T-helper 1 cell treated with Interleukin-12 subunit alpha and Interleukin-12 subunit beta and Interleukin-4 antibody, amounts not matched to agents 30 μg/mL and 1 μg/mL, for 36 hours (primary cell): ENCODE measurements around the gene OVOL2.
"Not testable (repeated sequence)": the region's sequence is repeated elsewhere in the genome, so short reads cannot be mapped to it uniquely, and the experiment has no call there.

ENCODE experiments used
- H3K27ac Mint-ChIP-seq: one replicate; pipeline ENCODE4 v1.8.0; 2021; ENCODE audit warnings: mild to moderate bottlenecking, mixed read lengths
- H3K27me3 Mint-ChIP-seq: one replicate; pipeline ENCODE4 v1.8.0; 2021; ENCODE audit warnings: low read depth, mixed read lengths
- H3K36me3 Mint-ChIP-seq: one replicate; pipeline ENCODE4 v1.8.0; 2021; ENCODE audit warnings: low read depth, mixed read lengths
- H3K4me1 Mint-ChIP-seq: one replicate; pipeline ENCODE4 v1.8.0; 2021; ENCODE audit warnings: low read depth, mixed read lengths
- H3K4me3 Mint-ChIP-seq: one replicate; pipeline ENCODE4 v1.8.0; 2021; ENCODE audit warnings: mild to moderate bottlenecking, moderate library complexity, mixed read lengths
- H3K9me3 Mint-ChIP-seq: one replicate; pipeline ENCODE4 v1.8.0; 2021; ENCODE audit warnings: mixed read lengths

The OVOL2 gene

DNA sequence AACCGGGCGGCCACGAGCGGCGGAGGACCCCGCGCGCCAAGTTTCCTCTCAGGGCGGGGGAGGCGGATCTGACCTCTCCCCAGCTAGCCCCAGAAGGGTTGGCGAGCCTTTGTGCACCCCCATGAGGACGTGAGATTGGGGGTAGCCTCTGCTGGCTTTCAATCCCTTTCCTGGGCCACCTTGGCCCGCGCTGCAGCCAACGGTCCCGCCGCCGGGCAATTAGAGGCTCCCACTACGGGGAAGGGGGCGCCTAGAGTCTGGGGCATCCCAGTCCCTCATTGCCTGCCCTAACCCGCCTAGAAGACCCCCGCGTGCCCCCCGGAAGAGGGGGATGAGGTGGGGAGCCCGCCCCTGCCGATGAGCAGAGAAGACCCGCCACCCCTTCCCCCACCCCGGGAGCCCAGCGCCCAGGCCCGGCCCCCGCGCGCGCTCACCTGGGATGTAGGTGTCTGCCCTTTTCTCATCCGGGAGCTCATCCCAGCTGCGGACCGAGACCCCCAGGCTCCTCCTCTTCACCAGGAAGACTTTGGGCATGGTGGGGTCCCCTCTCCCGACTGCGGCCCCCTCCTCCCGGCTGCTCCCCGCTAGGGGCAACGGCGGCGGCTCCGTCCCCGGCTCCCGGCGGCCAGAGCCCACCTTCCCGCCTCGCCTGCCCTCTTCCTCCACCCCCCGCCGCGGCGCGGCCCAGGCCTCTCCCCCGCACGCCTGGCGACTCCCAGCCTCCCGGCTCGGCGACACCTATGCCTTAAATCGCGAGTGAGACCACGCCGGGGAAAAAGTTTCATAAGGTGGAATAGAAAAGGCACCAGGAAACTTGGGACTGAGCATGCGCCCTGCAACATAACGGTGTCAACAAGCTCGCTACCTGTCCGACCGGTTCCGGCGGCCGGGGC, at the start of gene OVOL2:
Gene OVOL2 (minus strand): TSS at position 816 of the 893 bp plus-strand sequence. CDS start 282 bp downstream, at position 534.
- H3K27me3 Mint-ChIP-seq, result peaks cover 70% of the 10 kb centered on the region
- no peaks in the 10 kb centered on the region for H3K9me3 Mint-ChIP-seq
- no peaks in the 10 kb centered on the region for H3K36me3 Mint-ChIP-seq
- H3K4me3 Mint-ChIP-seq, result peak within 1 kb of the TSS; percentile 56
- H3K4me1 Mint-ChIP-seq, result peaks cover 5% of the 10 kb centered on the region
- H3K27ac Mint-ChIP-seq, result no peak within 1 kb of the TSS

DNA sequence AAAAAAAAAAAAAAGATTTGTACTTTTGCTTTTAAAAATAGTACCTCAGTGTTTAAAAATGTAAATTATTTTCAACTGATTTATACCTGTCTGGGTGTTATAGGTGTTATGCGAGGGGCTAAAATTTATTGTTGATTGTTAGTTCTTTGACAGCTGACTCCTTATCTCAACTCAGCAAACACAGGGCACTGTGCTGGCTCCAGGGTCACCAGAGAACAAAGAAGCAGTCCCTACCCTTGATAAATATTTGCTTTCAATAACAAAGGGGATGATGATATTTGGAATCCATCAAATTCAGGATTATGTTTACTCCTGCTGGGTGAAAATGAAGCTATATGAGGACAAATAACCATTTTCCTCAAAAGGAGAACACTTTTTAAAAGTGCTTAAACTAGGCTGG, 45.8 kb upstream of the OVOL2 start:
- Mint-ChIP-seq H3K27me3 (peaks cover 18% of the 10 kb centered on the region), H3K9me3 (no peaks in the 10 kb centered on the region), H3K27ac (no peak overlapping the region), H3K4me3 (no peak overlapping the region), H3K4me1 (no peaks in the 10 kb centered on the region), H3K36me3 (no peaks in the 10 kb centered on the region)

DNA sequence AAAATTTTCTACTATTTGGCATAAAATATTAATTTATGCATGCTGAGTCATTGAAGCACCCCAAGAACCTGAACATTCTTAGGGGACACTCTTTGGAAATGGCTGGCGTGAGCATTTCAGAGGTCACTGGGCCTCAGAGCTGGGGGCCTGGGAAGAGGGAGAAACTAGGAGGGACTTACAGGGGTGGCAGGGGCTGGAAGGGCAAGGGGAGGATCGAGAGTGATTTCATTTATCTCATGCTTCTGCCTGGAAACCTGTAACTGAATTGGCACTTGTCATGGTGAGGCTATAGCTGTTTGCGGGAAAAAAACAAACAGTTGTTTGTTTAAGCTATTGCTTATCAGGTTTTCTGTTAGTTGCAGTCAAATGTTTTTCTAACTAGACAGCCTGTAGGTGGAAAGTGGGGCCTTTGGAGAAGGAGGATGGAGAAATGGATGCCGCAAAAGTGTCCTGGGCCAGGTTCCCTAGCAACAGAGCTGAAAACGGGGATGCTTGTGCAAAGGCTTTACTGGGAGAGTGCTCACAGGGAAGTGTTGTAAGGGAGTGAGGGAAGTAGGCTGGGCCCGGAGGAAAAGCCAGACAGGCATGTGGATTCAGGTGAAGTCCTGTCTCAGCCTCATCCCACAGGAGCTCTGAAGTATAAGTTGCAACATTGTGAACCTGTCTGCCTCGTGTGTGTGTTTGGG, 43.6 kb upstream of the OVOL2 start:
- no peaks in the 10 kb centered on the region for H3K4me1 Mint-ChIP-seq
- H3K27ac Mint-ChIP-seq, result no peak overlapping the region
- H3K27me3 Mint-ChIP-seq, result peaks cover 10% of the 10 kb centered on the region
- no peaks in the 10 kb centered on the region for H3K9me3 Mint-ChIP-seq
- H3K4me3 Mint-ChIP-seq, result no peak overlapping the region
- H3K36me3 Mint-ChIP-seq, result no peaks in the 10 kb centered on the region

DNA sequence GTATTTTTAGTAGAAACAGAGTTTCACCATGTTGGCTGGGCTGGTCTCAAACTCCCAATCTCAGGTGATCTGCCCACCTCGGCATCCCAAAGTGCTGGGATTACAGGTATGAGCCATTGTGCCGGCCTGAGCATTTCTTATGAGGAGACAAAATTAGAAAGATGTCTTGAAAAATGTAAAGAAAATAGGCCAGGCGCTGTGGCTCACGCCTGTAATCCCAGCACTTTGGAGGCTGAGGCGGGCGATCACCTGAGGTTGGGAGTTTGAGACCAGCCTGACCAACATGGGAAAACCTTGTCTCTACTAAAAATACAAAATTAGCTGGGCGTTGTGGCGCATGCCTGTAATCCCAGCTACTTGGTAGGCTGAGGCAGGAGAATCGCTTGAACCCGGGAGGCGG, 42.9 kb upstream of the OVOL2 start:
- not testable (repeated sequence) for H3K9me3 Mint-ChIP-seq, H3K4me1 Mint-ChIP-seq, H3K36me3 Mint-ChIP-seq, H3K4me3 Mint-ChIP-seq, H3K27ac Mint-ChIP-seq
- peaks cover 10% of the 10 kb centered on the region for H3K27me3 Mint-ChIP-seq

DNA sequence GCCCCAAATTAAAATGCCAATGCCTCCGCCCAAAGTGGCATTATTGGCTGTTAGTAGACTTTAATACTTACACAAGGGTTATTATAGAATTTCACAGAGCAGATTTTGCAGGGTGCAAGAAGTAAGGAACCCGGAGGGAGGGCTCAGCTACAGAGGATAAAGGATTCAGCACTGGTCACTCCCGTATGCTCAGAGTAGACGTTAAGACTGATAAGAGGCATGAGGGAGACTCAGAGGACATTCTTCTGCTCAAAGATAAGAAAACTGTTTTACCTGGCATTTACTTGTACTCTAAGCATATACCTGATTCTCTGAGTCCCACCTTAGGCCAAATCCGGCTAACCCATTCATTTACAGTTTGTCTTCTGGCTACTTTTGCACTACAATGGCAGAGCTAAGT, 36.5 kb upstream of the OVOL2 start:
- no peaks in the 10 kb centered on the region for H3K36me3 Mint-ChIP-seq
- no peaks in the 10 kb centered on the region for H3K27me3 Mint-ChIP-seq
- H3K4me1 Mint-ChIP-seq, result no peaks in the 10 kb centered on the region
- H3K9me3 Mint-ChIP-seq, result no peaks in the 10 kb centered on the region
- no peak overlapping the region for H3K27ac Mint-ChIP-seq
- no peak overlapping the region for H3K4me3 Mint-ChIP-seq

DNA sequence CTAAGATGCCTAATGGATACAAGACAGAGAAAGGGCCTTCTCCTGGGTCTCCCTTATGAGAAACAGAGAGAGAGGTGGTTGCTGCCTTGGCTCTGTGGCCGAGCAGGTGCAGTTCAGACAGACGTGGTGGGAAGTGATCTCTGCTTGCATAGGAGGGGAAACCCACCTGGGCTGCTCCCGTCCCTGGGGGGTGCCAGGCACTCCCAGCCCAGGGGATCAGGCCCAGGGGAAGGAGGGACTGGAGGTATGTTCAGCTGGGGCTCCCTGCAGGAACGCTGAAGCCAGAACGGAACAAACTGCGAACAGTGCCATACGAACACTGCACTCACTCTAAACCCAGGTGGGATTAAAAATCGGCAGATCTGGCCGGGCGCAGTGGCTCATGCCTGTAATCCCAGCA, 35.7 kb upstream of the OVOL2 start:
- H3K27me3 Mint-ChIP-seq, result no peaks in the 10 kb centered on the region
- no peaks in the 10 kb centered on the region for H3K9me3 Mint-ChIP-seq
- H3K36me3 Mint-ChIP-seq, result no peaks in the 10 kb centered on the region
- H3K4me1 Mint-ChIP-seq, result no peaks in the 10 kb centered on the region
- H3K4me3 Mint-ChIP-seq, result no peak overlapping the region
- no peak overlapping the region for H3K27ac Mint-ChIP-seq

DNA sequence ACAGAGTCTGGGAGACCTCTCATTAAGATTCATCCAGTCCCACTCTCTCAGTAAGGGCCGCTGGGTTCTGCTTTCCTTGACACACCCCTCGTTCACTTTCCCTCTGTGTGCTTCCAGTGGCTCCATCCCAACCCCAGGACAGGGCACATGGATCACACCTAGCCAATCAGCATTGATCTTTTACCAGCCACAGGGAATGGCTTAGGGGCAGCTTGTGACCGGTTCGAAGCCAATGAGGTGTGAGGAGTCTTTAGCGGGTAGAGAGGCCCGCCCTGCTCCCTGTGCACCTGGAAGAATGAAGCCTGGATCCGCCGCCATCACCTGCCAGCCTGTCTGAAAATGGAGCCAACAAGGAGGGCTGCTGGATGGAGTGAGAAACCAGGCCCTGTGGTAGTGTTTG, 35.2 kb upstream of the OVOL2 start:
- no peaks in the 10 kb centered on the region for H3K9me3 Mint-ChIP-seq
- no peaks in the 10 kb centered on the region for H3K4me1 Mint-ChIP-seq
- H3K4me3 Mint-ChIP-seq, result no peak overlapping the region
- no peaks in the 10 kb centered on the region for H3K36me3 Mint-ChIP-seq
- no peaks in the 10 kb centered on the region for H3K27me3 Mint-ChIP-seq
- H3K27ac Mint-ChIP-seq, result no peak overlapping the region

DNA sequence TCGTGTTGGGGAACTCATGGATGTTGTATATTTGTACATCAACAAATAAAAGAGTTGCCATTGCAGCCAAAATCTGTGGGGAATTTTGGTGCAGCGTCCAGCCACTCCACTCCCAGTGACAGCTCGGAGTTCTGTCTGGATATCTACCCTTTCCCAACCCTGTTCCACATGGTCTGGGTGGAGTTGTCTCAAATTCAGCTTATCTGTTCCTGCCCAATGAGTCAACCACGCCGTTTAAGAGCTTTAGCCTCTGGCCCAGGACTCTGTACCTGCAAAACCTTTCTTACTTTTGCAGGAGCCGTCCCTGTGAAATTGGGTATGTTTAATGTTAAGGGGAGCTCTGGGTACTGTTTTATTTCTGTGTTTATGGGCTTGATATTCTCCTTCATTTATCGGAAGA, 33.9 kb upstream of the OVOL2 start:
- Mint-ChIP-seq H3K4me1 (no peaks in the 10 kb centered on the region), H3K27me3 (no peaks in the 10 kb centered on the region), H3K9me3 (no peaks in the 10 kb centered on the region), H3K27ac (no peak overlapping the region), H3K36me3 (no peaks in the 10 kb centered on the region), H3K4me3 (no peak overlapping the region)

DNA sequence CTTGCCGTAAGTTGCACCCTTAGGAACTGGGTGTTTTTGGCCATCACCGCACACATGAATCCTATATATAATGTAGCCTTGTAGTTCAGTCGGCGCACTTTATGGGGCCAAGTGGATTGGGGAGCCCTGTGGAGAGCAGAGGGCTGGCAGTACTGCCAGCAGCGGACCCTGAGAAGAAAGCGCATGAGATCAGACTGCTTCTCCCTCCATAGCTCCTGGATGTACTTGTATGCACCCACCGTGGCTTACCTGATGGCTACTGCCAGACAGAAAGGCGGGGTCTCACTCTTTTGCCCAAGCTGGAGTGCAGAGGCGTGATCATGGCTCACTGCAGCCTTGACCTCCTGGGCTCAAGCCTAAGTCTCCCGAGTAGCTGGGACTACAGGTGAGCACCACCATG, 32.8 kb upstream of the OVOL2 start:
- H3K27ac Mint-ChIP-seq, result no peak overlapping the region
- no peaks in the 10 kb centered on the region for H3K36me3 Mint-ChIP-seq
- no peak overlapping the region for H3K4me3 Mint-ChIP-seq
- no peaks in the 10 kb centered on the region for H3K4me1 Mint-ChIP-seq
- H3K27me3 Mint-ChIP-seq, result no peaks in the 10 kb centered on the region
- no peaks in the 10 kb centered on the region for H3K9me3 Mint-ChIP-seq

DNA sequence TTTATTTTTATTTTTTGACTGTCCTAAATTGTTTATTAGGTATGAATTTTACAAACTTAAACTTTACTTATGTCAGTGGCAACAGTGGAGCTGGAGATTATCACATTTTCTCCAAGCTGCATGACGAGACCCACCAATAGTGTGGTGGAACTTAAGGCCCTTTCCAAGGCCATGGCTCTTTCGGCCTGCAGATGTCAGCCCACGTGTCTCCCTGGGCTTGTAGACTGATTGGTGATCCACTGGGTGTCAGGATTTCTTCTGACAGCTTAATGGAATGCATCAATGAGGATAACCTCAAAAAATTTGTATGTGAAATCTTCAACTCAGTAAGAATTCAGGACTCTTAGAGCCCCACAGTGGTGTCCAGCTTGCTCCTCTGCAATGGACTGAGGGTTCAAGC, 32.3 kb upstream of the OVOL2 start:
- H3K9me3 Mint-ChIP-seq, result no peaks in the 10 kb centered on the region
- H3K4me3 Mint-ChIP-seq, result no peak overlapping the region
- H3K36me3 Mint-ChIP-seq, result no peaks in the 10 kb centered on the region
- H3K4me1 Mint-ChIP-seq, result no peaks in the 10 kb centered on the region
- H3K27ac Mint-ChIP-seq, result no peak overlapping the region
- no peaks in the 10 kb centered on the region for H3K27me3 Mint-ChIP-seq

DNA sequence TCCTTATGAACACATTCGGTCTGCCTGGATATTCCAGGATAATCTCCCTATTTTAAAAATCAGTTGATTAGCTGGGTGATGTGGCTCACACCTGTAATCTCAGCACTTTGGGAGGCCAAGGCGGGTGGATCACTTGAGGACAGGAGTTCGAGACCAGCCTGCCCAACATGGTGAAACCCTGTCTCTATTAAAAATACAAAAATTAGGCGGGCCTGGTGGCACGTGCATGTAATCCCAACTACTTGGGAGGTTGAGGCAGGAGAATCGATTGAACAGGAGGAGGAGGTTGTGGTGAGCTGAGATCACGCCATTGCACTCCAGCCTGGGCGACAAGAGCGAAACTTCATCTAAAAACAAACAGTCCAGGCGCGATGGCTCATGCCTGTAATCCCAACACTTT, 31.1 kb upstream of the OVOL2 start:
- H3K9me3 Mint-ChIP-seq, H3K4me1 Mint-ChIP-seq, H3K27ac Mint-ChIP-seq, H3K4me3 Mint-ChIP-seq, H3K27me3 Mint-ChIP-seq, H3K36me3 Mint-ChIP-seq: not testable (repeated sequence)

DNA sequence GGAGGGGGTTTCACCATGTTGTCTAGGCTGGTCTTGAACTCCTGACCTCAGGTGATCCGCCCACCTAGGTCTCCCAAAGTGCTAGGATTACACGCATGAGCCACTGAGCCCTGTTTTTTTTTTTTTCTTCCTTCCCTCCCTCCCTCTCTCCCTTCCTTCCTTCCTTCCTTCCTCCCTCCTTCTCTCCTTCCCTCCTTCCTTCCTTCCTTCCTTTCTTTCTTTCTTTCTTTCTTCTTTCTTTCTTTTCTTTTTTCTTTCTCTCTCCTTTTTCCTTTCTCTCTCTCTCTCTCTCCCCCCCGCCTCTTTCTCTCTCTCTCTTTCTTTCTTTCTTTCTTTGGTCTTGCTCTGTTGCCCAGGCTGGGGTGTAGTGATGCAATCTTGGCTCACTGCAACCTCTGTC, 30.6 kb upstream of the OVOL2 start:
- not testable (repeated sequence) for H3K27ac Mint-ChIP-seq, H3K9me3 Mint-ChIP-seq, H3K36me3 Mint-ChIP-seq, H3K27me3 Mint-ChIP-seq, H3K4me1 Mint-ChIP-seq, H3K4me3 Mint-ChIP-seq

DNA sequence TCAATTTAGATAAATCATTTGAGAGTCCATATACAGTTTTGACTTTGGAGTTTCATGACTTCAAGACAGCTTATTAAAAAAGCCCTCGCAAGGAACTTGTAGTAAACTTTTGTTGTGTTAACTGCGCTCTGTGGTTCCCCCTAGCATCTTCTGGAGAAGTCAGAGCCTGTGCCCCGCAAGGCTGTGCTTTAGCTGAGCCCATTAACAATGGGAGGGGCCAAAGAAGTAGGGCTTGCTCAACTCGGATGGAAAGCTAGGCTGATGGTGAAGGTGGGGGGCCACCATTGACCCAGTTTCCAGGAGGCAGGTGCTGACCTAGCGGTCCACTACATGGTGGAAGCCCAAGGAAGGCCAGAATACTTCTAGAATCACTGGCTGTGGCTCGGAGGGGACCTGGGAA, 29.3 kb upstream of the OVOL2 start:
- Mint-ChIP-seq H3K4me3 (no peak overlapping the region), H3K4me1 (no peaks in the 10 kb centered on the region), H3K27ac (no peak overlapping the region), H3K36me3 (no peaks in the 10 kb centered on the region), H3K9me3 (no peaks in the 10 kb centered on the region), H3K27me3 (no peaks in the 10 kb centered on the region)

DNA sequence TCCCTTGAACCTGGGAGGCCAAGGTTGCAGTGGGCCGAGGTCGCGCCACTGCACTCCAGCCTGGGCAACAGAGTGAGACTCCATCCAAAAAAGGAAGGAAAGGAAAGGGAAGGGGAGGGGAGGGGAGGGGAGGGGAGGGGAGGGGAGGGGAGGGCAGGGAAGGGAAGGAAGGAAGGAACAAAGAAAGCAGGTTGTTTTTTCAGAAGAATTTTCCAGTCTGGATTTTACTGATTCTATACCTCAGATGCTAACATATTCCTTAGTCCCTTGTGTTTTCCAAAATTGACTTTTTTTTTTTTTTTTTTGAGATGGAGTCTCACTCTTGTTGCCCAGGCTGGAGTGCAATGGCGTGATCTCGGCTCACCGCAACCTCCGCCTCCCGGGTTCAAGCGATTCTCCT, 23.1 kb upstream of the OVOL2 start:
- not testable (repeated sequence) for H3K27me3 Mint-ChIP-seq, H3K4me3 Mint-ChIP-seq, H3K4me1 Mint-ChIP-seq, H3K27ac Mint-ChIP-seq, H3K36me3 Mint-ChIP-seq, H3K9me3 Mint-ChIP-seq

DNA sequence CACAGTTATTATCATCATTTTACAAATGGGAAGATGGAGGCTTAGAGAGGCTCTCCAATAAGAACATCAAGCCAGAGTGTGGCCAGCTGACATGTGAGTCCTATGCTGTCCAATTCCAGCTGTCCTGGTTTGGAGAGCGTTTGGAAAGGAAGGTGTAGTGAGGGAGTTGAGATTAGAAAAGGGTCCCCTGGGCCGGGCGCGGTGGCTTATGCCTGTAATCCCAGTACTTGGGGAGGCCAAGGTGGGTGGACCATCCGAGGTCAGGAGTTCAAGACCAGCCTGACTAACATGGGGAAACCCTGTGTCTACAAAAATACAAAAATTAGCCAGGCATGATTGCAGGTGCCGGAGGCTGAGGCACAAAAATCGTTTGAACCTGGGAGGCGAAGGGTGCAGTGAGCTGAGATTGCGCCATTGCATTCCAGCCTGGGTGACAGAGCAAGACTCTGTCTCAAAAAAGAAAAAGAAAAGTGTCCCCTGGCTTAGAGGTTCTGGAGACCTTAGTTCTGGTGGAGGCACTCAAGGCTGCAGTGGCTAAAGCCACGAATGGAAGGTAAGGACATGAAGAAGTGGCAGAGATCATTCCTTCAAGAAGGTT, 22.1 kb upstream of the OVOL2 start:
- no peak overlapping the region for H3K27ac Mint-ChIP-seq

More for the DNA sequence above, 22.1 kb upstream of the OVOL2 start:
- H3K4me3 Mint-ChIP-seq, result no peak overlapping the region
- no peaks in the 10 kb centered on the region for H3K4me1 Mint-ChIP-seq
- no peaks in the 10 kb centered on the region for H3K9me3 Mint-ChIP-seq
- H3K36me3 Mint-ChIP-seq, result no peaks in the 10 kb centered on the region
- no peaks in the 10 kb centered on the region for H3K27me3 Mint-ChIP-seq
